ENCODE measurements around the gene MYLK.
"Not testable (repeated sequence)": the region's sequence is repeated elsewhere in the genome, so short reads cannot be mapped to it uniquely, and the experiment has no call there.

The MYLK gene

DNA sequence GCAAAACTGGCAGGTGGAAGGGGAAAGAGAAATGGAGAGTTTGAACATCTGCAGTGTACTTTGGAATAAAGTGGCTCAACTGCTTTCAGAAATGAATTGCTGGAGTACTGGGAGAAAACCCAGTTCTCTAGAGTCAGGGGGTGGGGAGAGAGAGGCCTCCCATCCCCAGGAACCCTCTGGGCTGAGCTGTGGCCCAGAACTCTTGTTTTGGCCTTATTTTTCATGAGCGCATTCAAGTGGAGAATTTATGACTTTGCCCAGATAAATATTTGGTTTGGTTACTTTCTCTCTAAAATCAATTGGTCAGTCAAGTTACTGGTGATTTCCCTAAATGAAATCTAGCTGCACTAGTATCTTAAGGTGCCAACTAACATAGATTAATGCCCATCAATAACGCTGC lies 270.6 kb downstream of the MYLK start:
- DNase-seq: no peak

- DNase-seq: not testable (repeated sequence)
These were observed 272.5 kb downstream of the MYLK start for GRCh38 chr3:123611674-123612073.

DNA sequence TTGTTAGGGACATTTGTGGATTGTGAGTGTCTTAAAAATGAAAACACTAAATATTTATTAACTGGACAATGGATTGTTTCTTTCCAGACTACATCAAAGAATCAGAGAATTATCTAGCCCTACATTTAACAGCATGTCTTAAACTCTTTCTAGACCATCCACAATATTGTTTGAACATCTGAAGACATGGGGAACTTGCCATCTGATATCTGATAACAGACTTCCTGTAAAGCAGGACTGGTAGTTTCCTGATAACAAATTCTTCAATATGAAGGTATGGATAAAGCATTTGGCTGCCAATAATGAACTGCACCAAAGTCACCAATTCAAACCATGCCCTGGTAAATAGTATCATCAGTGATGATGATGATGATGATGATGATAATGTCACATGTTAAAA lies 273.1 kb downstream of the MYLK start:
- no peak for DNase-seq

DNA sequence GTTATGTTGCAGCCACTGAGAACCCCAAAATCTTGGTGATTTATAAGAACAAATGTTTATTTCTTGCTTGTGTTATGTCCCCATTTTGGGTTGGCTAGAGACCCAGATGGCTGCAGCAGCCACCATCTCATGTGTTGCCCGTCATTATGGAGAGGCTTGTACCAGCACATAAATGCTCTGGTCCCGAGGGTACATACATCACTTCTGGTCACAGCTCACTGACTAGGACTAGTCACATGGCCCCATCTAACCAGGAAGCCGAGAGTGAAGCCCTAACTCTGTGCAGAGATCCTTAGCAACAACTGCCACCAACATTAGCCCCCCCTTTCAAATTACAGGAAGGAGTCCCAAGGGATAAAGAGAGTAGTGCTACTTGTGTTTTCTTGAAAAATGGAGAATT lies 273.8 kb downstream of the MYLK start:
- DNase-seq: no peak

DNA sequence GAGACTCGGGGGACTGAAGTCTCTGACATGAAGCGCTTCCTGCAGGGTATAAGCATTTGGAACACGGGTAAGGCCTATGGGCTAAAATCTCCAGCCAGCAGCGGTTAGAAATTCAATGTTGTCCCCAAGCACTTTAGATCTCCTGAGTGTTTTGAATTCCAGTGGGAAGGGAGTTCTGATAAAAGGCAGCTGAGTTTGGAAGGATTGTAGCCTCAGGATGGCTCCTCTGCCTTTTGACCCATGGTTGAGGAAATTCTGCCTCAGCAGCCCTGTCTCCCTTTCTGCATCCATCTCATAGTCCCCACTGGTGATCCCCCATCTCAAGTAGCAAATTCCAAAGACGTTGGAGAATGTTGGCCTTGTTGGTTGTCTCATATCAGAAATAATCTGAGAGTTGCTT lies 275.1 kb downstream of the MYLK start:
- DNase-seq: no peak

- no peak for DNase-seq
These were observed 275.7 kb downstream of the MYLK start for GRCh38 chr3:123608263-123608937.

DNA sequence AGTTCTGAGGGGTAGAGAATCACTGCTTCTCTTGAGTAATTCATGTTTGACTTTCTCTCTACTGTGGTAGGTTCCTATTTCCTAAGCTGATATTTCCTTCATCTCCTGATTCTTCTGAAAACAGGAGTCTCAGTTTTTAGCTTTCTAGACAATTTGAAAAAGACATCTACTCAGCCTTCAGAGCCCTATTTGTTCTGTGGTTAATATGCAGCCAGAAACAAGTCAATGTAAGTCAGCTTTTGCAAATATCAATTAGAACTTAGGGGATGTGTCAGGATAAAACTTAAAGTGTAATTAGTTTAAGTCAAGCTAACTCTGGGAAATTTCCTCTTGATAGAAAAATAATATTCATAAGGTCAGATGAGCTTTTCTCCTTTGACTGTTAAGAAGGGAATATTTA lies 277.6 kb downstream of the MYLK start:
- no peak for DNase-seq

- no peak for DNase-seq
These were observed 278.3 kb downstream of the MYLK start for GRCh38 chr3:123605789-123606234.

DNA sequence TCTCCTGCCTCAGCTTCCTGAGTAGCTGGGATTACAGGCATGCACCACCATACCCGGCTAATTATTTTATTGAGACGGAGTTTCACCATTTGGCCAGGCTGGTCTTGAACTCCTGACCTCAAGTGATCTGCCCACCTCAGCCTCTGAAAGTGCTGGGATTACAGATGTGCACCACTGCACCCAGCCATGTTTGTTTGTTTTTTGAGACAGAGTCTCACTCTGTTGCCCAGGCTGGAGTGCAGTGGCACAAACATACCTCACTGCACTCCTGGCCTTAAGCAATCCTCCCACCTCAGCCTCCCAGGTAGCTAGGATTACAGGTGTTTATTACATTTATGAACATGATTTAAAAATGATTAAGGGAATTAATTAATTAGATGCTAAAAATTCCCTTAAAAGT lies 281.0 kb downstream of the MYLK start:
- DNase-seq: not testable (repeated sequence)

GRCh38 chr3:123602325-123602724 lies 281.8 kb downstream of the MYLK start:
- DNase-seq: no peak

- not testable (repeated sequence) for DNase-seq
These were observed 283.3 kb downstream of the MYLK start for GRCh38 chr3:123600863-123601262.

- DNase-seq: no peak
These were observed 286.6 kb downstream of the MYLK start for GRCh38 chr3:123597561-123597960.

DNA sequence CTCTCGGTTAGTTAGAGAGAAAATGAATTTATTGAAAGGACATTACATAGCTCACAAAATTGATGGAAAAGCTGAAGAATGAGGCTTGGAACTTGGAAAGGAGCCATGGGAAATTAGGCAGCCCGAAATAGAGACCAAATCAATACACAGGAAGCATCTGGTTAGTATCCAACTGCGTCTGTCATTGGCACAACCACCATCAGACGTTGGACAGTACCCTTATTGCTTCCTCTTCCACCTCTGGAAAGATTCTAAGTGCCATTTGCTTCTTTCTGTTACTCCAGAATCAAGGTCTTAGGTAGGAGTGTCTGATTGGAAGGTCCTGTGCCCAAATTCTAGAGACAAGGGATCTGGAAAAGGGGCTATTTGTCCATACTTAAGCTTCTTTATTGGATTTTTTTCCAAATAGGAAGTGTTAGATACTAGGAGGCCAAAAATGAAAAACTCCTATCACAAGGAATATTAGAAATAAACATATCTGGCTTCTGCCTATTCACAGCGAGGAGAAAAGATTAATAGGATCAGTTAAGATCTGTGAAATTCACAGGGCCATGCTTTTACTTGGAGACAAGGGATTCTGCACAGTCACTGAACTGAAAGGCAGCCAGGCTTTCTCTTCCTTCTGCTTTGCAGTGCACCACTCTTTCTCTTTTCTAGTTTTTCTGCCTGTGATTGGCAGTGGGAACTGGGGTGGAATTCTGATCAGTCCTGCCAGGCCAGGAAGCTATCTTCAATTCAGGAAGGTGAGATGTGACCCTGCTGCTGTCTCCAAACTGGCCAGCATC lies 288.5 kb downstream of the MYLK start:
- DNase-seq: no peak

- DNase-seq: no peak
These were observed 290.8 kb downstream of the MYLK start for GRCh38 chr3:123593381-123593780.

- DNase-seq: no peak
These were observed 293.3 kb downstream of the MYLK start for GRCh38 chr3:123590685-123591450.

DNA sequence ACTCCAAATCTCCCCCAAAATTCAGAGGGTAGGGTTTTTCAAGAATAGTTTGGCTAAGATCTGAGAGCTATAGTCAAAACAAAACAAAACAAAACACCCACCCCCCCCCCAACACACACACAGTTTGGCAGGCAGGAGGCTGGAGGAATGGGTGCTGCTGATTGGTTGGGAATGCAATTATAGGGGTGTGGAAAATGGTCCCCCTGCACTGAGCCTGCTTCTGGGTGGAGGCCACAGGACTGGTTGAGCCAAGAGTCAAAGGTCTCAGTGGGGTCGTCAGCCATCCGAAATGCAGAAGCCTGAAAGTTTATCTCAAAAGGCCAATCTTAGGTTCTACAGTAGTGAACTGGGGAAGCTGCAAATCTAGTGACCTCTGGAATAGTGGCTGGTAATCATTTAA lies 296.7 kb downstream of the MYLK start:
- no peak for DNase-seq

- DNase-seq: no peak
These were observed 297.2 kb downstream of the MYLK start for GRCh38 chr3:123586968-123587367.

- peak; percentile 32 for DNase-seq
These were observed 298.0 kb downstream of the MYLK start for GRCh38 chr3:123586131-123586530.

GRCh38 chr3:123584988-123585937 lies 298.9 kb downstream of the MYLK start, which contains the start of gene HACD2:
Gene HACD2 (minus strand): TSS chr3:123585053. CDS start chr3:123585027, 26 bp downstream.
- DNase-seq: peak; percentile 98

DNA sequence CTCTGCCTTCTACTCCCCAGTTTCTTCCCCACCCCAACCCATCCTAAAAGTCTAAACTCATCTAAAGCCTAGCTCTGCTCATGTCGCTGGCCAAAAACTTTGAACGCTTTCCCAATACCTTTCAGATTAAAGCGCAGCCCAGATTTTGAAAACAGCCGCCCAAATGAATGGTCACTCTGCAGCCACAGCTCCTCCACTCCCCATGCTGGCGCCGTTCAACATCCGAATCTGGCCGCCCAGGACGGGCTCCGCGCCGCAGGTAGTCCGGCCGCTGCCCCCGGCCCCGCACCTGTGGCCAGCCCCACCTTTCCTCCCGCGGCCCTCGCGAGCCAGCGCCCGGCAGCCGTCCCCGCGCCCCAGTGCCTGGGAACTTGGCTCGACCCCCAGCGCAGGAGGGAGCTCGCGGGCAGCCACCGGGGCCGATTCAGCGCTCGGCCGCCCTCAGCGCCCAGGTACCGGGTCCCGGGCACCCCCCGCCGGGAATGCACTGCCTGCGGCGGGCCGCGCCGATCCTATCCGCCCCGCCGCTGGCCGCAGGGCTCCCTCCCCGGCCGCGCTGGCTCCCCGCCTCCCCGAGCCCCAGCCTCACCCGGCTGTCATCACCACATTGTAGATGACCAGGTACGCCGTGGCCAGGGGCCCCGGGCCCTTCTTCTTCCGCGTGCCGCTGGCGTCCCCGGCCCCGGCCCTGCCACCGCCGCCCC lies 299.7 kb downstream of the MYLK start:
- DNase-seq: peak; percentile 19

- no peak for DNase-seq
These were observed 300.6 kb downstream of the MYLK start for GRCh38 chr3:123583561-123583960.

GRCh38 chr3:123582315-123582714 lies 301.8 kb downstream of the MYLK start:
- no peak for DNase-seq

Measured in suppressor macrophage treated with lipopolysaccharide for 4 hours (primary cell).